HG02885 (cell line): ENCODE data around the gene TOE1.

Experiments
- ATAC-seq: cut with Tn5 transposase; IDR thresholded peaks from one replicate; pipeline ENCODE4 v1.9.1; 2021; ENCODE audit warnings: mild to moderate bottlenecking; ENCODE audit not compliant: unreplicated experiment, poor library complexity

TOE1 gene

DNA sequence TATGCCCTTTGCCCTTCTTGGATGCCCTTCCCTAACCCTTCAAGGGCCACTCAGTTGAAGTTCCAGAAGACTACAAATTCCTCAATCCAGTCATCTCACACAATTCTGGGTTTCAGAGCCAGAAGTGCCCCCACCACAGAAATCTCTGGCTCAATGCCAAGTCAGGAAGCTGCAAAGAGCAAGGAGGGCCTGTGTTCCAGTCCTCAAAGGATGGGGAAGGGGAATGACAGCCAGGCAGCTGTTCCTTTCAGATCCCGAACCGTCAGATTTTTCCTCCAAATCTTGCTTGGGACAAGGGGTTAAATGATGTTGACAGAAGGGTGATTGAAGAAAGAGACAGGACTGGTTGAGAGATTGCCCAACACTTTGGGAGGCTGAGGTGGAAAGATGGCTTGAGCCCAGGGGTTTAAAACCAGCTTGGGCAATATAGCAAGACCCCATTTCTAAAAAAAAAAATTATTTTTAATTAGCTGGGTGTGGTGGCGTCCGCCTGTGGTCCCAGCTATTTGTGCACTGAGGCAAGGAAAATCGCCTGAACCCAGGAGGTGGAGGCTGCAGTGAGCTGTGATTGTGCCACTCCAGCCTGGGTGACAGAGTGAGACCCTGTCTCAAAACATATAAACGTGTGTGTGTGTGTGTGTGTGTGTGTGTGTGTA lies 14.0 kb upstream of the TOE1 start:
- no peak for ATAC-seq

DNA sequence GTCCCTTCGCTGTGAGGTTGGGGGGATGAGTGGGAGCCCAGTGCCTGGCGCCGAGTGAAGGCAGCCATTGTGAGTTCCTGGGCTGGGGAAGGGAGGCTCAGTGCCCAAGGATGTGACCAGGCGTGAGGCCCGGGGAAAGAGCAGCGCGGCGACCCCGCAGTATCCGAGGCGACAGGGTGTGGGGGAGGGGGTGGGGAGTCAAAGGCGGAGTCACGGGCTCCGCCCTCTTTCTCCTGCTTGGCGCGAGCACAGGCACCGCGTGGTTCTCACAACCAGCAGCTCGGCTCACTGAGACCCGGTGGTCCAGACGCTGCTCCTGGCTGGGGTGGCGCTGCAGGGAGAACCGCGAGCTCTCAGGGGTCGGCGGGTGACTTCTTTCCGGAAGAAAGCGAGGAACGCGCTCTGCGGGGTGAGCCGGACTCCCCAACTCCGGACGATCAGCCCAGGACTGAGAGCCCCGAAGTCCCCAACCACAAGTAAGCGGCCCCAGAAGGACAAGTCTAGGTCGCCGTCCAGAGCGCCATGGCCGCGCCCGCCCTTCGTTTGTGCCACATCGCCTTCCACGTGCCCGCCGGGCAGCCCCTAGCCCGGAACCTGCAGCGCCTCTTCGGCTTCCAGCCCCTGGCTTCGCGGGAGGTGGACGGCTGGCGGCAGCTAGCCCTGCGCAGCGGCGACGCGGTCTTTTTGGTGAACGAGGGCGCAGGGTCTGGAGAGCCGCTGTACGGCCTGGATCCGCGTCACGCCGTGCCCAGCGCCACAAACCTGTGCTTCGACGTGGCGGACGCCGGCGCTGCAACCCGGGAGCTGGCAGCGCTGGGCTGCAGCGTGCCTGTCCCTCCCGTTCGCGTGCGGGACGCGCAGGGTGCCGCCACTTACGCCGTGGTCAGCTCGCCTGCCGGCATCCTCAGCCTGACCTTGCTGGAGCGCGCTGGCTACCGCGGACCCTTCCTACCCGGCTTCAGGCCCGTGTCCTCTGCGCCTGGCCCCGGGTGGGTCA lies 13.0 kb upstream of the TOE1 start, which contains the start of gene HPDL:
Gene HPDL, plus strand, starts transcription at position 269 of the 997 bp plus-strand sequence. Its CDS starts 254 bp downstream, at position 523.
- peak; percentile 63 for ATAC-seq

DNA sequence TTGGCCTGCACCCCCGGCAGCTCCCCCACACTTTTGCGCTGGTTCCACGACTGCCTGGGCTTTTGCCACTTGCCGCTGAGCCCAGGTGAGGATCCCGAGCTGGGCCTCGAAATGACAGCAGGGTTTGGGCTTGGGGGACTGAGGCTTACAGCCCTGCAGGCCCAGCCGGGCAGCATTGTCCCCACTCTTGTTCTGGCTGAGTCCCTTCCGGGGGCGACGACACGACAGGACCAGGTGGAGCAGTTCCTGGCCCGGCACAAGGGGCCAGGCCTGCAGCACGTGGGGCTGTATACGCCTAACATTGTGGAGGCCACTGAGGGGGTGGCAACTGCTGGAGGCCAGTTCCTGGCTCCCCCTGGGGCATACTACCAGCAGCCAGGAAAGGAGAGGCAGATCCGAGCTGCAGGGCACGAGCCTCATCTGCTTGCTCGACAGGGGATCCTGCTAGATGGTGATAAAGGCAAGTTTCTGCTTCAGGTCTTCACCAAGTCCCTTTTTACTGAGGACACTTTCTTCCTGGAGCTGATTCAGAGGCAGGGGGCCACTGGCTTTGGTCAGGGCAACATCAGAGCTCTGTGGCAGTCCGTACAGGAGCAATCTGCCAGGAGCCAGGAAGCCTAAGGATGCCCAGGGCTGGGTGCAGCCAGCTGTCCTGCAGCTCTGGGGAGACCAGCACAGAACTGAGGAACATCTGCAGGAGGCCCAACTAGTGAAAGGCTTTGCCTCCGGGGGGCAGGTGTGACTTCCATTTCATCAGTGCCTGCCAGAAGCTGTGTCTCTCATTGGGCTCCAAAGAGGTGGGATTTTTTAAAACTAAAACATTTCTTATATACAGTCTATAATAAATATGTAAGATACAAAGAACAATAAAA lies 12.1 kb upstream of the TOE1 start:
- ATAC-seq, result peak; percentile 26

- ATAC-seq, result no peak
Measured at GRCh38 chr1:45328680-45329079, 11.3 kb upstream of the TOE1 start.

- ATAC-seq, result no peak
Measured at GRCh38 chr1:45329445-45329844, 10.5 kb upstream of the TOE1 start.

DNA sequence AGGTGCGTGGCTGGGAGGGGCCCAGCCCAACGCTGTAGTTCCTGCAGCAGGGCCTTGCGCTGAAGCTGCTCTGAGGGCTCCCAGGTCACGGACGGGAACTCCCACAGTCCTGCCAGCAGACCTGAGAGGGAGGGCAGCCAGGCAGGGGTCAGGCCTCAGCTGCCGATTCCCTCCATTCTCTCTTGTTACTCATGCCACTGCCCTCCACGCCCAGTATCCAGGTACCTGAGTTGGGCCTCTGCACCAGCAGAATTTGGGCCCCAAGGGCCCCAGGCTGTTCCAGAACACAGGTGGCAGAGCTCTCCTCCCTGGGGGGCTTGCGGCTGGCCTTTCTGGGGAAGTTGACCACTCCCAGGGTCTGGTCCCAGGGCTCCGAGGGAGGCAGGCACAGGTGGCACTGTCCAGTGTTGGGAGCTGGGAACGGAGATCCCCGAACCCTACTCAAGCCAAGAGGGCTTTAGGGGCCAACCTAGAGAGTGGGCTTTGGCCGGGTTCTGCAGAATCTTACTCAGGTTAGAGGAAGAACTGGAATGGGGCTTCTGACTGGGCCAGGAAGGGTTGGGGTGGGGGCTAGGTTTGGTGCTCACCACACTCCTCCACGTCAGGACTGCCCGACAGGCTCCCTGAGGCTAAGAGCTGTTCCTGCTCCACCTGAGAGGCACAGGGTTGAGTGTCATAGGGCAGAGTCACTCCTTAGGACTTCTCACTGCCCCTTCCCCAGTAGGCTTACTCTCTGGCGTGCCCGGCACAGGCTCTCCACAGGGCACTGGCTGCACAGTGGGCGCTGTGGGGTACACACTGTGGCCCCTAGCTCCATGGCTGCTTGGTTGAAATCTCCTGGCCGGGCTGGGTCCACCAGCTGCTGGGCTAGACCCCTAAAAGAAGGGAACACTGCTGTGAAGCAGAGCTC lies 8.3 kb upstream of the TOE1 start:
- no peak for ATAC-seq

DNA sequence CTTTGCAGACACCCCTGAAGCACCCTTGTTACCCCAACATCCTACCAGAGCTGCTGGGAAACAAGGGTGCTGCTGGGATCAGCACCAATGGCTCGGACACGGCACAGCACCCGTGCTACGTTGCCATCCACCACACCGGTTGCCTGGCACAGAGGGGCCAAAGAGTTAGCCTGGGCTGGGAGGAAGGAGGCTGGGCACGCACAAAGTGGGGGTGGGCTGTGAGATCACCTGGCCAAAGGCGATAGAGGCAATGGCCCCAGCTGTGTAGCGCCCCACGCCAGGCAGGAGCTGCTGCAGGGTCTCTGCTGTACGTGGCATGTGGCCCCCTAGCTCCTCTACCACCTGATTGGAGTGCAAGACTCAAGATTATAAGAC lies 7.6 kb upstream of the TOE1 start:
- no peak for ATAC-seq

- no peak for ATAC-seq
Measured at GRCh38 chr1:45334308-45335245, 5.4 kb upstream of the TOE1 start.

DNA sequence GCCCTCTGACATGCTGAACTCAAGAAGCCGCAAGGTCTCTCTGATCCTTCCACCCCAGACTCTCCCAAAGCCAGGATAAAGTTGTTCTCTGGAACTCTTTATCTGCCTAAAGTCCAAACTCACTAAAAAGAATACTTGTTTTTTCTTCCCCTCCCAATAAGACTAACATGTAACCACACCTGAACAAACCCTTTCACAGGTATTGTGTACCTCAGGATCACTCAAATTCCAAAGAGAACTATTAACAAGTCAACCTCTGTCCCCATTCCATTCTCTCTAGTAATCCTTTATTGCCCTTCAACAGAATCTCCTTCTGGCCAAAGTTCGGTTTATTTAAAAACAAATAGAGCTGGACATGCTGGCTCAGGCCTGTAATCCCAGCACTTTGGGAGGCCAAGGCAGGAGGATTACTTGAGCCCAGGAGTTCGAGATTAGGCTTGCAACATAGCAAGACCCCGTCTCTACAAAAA lies 4.1 kb upstream of the TOE1 start:
- ATAC-seq, result no peak

DNA sequence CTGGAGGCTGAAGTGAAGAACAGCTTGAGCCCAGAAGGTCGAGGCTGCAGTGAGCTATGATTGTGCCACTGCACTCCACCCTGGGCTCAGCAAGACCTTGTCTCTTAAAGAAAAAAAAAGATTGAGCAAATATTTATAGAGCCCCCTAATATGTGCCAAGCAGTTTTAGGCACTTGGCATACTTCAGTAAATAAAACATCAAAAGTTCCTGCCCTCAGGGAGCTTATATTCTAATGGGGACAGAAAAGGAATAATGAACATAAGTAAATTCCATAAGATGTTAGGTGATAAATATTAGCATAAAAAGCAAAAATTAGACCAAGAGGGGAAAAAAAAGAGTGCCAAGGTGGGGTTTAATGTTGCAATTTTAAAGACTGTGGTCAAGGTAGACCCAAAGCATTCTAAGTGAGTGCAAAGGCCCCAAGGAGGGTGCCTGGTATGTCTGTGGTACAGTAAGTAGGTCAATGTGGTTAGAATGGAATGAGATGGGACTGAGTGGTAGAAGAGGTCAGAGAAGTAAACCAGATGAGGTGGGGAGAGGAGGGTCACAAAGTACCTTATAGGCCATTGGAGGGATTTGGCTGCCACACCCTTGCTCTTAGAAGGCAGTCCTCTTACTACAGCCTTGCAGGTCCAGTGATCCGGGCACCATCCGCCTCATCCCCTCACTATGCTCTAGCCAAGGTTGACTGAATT lies 2.2 kb upstream of the TOE1 start:
- ATAC-seq, result no peak

DNA sequence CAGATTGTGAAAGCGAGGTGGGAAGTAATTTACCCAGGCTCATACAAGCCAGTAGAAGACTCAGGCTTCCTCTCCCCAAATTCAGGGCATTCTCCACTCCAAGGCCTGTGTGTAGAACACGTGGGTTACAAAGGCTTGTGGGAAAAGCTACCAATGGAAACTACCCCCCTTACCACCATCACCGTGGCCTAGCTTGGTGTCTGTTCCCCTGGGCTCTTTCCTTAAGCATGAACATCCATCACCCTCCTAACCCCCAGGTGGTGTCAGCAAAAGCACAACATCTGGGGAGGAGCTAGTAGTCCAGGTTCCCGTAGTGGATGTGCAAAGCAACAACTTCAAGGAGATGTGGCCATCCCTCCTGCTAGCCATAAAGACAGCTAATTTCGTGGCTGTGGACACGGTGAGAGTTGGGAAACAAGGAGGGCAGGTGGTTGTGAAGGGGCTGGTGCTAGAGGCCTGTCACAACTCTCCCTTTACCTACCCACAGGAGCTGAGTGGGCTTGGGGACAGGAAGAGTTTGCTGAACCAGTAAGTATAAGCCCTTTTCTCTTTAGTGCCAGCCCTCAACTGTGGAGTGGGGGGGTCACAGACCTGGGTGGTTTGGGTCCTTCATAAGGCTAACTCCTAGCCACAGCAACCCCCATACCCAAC lies 971 bp downstream of the TOE1 start:
- no peak for ATAC-seq

- no peak for ATAC-seq
Measured at GRCh38 chr1:45344499-45344898, 4.5 kb downstream of the TOE1 start.

DNA sequence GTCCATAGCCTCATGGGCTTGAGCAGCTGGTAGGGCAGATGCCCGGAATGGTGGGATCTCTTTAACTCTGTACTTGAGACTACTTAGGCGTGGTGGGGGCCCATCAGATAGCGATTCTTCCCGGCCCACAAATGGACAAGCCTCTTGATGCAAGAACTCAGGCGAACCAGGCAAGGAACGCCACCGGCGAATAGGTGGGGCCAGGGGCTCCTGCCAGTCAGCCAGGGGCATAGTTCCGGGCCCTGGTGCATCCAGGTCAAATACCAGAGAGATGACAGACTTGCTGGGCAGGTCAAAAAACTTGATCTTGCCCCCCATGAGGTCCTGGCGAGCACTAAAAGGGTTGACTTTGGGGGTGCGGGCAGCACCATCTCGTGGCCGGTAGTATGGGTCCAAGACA lies 5.0 kb downstream of the TOE1 start:
- ATAC-seq, result no peak

GRCh38 chr1:45346473-45346872 lies 6.5 kb downstream of the TOE1 start:
- ATAC-seq, result no peak

DNA sequence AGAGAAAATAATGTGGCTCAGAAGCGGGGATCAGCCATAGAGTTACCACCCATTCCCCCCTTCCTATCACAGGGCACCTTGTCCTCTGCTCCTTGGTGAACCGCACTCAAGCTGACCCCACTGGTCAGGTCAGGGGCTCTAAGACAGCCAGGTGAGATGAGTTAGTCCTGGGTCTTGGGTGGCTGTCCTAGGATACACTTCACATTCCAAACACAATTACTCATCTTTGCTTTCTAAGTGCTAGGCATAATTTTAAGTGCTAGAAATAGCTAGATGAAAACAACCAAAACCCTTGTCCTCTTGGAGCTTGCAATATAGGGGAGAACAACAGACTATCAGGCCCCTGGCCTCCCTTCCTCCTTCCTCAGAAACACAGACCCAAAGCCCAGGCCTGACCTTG lies 8.1 kb downstream of the TOE1 start:
- ATAC-seq, result no peak

DNA sequence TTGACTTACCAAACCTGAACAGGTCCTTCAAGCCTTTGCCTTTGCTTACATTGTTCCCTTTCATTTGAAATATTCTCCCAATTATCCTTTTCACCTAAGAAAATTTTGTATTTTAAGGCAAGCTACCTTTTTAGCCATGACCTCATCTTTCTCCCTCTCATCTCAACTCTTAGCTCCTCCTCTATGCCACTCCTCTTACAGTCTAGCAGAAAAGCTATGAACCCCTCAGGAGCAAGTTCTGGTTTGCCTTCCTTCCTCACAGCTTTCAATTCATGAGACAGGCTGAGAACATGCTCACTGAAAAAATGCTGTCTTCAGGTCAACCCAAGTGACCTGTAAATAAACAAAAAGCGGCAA lies 8.6 kb downstream of the TOE1 start:
- no peak for ATAC-seq

GRCh38 chr1:45348966-45349677 lies 9.2 kb downstream of the TOE1 start:
- no peak for ATAC-seq
